AG09319 (cell line): ENCODE results near the gene POLR2C.

ENCODE experiments used
- DNase-seq: peaks from one replicate; pipeline ENCODE4 v3.0.0-alpha.2; 2010; ENCODE audit warnings: low read depth; ENCODE audit errors: extremely low read depth
- CTCF ChIP-seq: IDR thresholded peaks from 2 replicates; pipeline ENCODE4 v1.5.1; 2011; ENCODE audit warnings: low read depth, mild to moderate bottlenecking, inconsistent platforms, low read length, moderate library complexity

POLR2C gene

GRCh38 chr16:57452021-57452420 lies 10.5 kb upstream of the POLR2C start:
- no peak for DNase-seq
- no peak for TF ChIP-seq CTCF

- no peak for DNase-seq
- no peak for TF ChIP-seq CTCF
These were observed 491 bp downstream of the POLR2C start for GRCh38 chr16:57462978-57463362.

- no peak for DNase-seq
- TF ChIP-seq CTCF = no peak
These were observed 2.0 kb downstream of the POLR2C start for GRCh38 chr16:57464523-57464922.

DNA sequence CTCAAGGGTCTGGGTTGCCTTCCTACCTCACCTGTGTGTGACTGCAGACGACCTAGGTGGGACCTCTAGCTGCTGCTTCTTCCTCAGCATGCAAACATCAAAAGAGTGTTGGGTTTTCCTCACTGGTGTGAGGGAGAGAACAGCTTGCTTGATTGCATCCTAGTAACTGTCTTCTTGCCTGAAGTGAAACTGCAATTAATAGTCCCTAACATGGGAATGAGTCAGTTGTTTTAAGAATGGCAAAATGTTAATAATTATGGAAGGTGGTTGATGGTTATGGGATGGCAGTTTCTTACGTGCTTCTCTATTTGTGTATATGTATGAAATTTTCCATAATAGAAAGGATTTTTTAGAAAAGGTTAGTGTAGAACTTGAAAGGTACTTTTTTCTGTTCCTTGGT lies 5.9 kb downstream of the POLR2C start:
- no peak for TF ChIP-seq CTCF
- DNase-seq = no peak

DNA sequence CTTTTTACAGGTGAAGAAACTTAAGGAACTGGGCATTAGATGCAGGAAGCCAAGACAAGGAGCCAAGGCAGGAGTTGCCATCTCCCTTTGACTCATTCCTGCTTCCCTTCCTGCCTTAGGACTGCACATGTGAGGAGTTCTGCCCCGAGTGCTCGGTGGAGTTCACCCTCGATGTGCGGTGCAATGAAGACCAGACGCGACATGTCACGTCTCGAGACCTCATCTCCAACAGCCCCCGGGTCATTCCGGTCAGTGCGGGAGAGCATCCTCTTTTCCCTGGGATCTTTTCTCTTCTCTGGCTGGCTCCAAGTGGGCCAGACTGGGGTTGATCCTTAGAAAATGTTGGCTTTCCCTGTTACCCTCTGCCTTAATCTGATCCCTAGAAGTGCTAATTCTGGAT lies 6.6 kb downstream of the POLR2C start:
- DNase-seq = no peak
- TF ChIP-seq CTCF = no peak

- no peak for DNase-seq
- TF ChIP-seq CTCF = no peak
These were observed 7.5 kb downstream of the POLR2C start for GRCh38 chr16:57469917-57470470.

DNA sequence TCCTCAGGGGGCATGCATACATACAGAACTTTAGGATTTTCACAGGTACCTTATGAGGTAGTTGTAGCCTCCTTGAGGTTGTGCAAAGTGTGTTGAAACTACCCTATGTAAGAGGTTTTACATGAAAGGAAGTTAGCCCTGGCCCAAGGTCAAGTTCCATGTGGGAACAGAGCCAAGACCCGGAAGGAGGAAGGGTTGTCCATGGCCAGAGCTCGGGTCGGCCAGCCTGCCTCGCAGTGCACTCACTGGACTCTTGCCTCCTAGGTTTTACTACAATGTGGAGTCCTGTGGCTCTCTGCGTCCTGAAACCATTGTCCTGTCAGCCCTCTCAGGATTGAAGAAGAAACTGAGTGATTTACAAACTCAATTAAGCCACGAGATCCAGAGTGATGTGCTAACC lies 8.2 kb downstream of the POLR2C start:
- TF ChIP-seq CTCF = no peak
- no peak for DNase-seq
